Activated T-cell treated with anti-CD3 and anti-CD28 coated beads for 4 hours (primary cell): Measurements from ENCODE around the gene RBM19.
A peak's percentile ranks its signal among the peaks of the same experiment; 100 is the strongest.
"Not testable (repeated sequence)": the region's sequence is repeated elsewhere in the genome, so short reads cannot be mapped to it uniquely, and the experiment has no call there.

Experiments
- DNase-seq: peaks from one replicate; pipeline ENCODE4 v3.0.0-alpha.2; 2020

The RBM19 gene, protein sequence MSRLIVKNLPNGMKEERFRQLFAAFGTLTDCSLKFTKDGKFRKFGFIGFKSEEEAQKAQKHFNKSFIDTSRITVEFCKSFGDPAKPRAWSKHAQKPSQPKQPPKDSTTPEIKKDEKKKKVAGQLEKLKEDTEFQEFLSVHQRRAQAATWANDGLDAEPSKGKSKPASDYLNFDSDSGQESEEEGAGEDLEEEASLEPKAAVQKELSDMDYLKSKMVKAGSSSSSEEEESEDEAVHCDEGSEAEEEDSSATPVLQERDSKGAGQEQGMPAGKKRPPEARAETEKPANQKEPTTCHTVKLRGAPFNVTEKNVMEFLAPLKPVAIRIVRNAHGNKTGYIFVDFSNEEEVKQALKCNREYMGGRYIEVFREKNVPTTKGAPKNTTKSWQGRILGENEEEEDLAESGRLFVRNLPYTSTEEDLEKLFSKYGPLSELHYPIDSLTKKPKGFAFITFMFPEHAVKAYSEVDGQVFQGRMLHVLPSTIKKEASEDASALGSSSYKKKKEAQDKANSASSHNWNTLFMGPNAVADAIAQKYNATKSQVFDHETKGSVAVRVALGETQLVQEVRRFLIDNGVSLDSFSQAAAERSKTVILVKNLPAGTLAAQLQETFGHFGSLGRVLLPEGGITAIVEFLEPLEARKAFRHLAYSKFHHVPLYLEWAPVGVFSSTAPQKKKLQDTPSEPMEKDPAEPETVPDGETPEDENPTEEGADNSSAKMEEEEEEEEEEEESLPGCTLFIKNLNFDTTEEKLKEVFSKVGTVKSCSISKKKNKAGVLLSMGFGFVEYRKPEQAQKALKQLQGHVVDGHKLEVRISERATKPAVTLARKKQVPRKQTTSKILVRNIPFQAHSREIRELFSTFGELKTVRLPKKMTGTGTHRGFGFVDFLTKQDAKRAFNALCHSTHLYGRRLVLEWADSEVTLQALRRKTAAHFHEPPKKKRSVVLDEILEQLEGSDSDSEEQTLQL

DNA sequence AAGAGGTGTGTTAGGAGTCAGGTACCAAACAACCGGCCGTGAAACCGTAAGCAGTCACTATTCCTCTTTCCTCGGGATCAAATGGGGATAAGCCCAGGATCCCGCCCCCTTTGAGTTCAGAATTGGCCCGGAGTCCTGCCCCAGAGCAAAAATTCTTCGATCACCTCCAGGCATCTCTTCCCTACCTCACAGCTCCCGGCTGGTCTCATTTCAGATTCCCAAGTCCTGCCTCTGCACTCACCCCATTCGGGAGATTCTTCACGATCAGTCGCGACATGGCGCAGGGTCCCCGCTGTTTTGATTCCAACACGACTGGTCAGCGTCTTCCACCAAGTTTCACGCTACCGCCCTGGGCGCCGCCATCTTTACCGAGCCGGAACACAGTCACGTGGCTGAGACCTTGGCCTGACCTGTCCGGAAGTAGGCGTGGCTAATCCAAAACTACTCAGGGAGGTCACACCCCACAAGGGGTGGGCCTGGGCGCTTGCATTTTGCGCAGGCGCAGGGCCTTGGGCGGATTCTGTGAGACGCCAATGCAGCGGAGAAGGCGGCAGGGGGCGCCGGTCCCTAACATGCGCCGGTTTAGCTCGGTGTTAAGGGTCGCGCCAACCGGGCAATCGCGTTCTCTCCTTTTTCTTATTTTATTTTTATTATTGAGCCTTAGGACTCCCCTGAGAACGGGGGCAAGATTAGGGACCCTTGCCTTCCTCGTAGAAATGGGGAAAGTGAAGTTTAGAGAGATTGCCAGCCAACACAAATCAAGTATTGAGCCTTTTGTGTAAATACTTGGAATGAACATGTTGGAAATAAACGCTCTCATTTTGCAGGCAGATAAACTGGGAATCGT, at the start of gene RBM19:
Gene RBM19 (minus strand): TSS at position 375 of the 847 bp plus-strand sequence. CDS start 98 bp downstream, at position 277.
- DNase-seq = peak; percentile 97

DNA sequence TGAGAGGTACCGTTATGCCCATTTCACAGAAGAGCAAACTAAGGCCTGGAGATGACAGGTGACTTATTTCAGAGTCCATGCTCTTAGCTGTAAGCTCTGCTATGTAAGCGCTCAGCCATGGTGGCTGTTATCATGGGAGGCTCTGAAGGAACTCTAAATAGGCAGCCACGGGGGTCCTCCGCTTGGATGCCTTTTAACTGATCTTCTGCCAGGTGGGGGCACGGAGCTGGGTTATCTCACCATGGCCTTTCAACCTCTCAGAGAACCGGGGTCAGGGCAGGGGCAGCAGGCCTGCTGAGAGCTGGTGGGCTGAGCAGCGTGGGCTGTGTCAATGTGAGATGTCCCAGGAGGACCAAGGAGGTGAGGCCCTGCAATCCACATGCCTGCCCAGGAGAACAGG, 49.7 kb upstream of the RBM19 start:
- no peak for DNase-seq

DNA sequence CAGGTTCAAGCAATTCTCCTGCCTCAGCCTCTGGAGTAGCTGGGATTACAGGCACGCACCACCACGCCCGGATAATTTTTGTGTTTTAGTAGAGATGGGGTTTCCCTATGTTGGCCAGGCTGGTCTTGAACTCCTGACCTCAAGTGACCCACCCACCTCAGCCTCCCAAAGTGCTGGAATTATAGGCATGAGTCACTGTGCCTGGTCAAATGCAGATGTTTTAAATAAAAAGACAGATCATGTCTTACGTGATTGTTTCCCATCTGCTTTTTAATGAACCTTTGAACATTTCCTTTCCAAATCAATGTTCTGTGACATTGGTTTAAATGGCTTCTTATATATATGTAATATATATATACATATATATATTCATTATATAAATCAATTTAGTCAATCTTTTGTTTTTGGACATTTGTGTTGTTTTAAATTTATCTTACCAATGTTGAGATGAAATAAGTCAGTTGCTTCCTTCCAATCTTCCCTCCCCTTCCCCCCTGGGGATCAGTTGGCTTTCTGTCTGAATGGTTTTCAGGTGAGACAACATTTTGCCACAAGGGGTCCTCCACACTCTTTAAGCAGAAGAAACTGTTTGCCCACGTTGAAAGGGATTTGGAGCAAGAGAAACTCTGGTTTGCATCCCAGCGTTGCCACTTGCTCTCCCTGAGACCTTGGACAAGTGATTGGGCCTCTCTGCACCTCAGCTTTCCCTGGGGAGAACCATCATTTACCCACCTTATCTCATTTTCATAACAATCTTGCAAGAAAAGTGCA, 47.6 kb upstream of the RBM19 start:
- no peak for DNase-seq

DNA sequence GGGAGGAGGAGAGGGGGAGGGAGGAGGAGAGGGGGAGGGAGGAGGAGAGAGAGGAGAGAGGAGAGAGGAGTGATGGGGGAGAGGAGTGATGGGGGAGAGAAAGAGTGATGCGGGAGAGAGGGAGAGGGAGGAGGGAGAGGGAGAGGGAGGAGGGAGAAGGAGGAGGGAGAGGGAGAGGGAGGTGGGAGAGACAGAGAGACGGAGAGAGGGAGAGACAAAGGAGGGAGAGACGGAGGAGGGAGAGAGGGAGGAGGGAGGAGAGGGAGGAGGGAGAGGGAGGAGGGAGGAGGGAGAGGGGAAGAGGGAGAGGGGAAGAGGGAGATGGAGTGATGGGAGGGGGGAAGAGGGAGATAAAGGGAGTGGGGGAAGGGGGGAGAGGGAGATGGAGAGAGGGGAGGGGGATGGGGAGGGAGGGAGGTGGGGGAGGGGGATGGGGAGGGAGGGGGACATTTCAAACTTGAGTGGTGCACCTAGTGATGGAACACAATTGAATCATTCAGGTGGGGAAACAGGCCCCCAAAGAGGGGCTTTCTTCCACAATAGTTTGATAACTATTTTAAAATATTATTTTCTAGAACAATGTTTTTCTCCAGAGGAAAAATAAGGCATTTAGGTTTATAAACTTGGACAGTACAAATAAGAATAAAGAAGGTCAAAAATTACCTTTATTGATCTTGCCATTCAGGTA, 46.8 kb upstream of the RBM19 start:
- no peak for DNase-seq

DNA sequence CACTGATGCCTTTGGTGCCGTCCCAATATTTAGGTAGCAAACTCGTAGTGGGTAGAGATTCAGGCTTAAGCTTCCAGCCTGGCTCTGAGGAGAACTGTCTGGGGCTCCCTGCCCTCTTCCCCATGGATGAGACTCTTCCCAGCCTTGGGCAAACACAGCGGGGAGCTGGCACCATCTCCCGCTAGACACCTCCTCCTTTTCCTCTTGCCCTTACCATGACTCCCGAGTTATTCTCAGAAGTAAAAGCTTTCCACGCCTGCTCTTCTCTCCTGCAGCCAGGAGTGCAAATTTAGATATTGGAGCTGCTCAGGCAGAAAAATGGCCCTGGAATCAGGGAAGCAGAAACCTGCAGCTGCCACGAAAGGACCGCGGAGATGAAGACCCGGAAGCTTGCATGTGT, 45.6 kb upstream of the RBM19 start:
- DNase-seq = no peak

DNA sequence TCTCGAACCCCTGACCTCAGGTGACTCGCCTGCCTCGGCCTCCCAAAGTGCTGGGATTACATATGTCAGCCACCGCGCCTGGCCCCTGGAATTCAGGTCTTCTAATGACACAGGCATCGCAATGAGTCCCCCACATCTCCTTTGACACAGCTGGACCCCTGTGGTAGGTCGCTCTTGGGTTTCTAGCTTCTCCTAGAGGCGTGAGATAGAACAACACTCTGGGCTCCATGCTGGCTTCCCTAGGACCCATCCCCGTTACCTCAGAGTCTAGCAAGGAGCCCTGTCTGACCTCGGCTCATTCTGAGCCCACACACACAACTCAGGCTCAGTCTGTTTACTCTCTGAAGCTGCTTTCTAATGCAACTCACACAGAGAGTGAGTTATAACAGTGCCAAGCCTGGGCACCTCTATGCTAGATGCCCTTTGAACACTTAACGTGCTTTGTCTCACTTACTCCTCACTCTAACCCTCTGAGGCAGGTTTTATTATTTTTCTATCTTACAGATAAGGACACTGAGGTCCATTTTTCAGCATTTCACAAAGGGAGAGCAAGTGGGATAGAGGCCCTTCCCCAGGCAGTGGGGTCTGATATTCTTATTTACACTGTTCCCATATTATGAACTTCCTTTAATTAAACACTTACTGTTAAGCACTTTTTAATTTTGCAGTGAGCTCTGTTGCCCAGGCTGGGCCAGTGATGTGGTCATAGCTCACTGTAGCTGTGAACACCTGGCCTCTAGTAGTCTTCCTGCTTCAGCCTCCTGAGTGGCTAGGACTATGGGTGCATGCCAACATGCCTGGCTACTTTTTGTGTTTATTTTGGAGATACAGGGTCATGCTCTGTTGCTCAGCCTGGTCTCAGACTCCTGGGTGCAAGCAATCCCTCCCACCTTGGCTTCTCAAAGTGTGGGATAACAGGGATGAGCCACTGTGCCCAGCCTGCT, 40.6 kb upstream of the RBM19 start:
- no peak for DNase-seq

DNA sequence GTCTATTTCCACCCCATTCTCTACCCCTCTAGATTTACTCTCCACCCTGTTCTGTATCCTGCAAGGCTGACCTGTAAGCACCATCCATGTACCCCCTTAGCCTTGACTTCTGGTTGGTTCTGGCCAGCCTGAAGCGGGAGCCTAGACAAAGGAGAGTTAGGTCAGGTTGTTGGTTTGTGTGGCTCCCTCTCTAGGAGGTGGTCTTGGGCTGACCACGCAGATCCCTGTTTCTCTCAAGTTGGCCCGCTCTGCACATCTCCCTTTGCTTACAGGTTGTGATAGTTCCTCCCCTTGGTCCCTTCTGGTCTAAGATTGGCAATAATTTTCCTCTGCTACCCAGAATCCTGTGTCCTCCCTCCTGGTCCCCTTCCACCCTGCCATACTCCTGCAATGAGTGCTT, 38.3 kb upstream of the RBM19 start:
- no peak for DNase-seq

DNA sequence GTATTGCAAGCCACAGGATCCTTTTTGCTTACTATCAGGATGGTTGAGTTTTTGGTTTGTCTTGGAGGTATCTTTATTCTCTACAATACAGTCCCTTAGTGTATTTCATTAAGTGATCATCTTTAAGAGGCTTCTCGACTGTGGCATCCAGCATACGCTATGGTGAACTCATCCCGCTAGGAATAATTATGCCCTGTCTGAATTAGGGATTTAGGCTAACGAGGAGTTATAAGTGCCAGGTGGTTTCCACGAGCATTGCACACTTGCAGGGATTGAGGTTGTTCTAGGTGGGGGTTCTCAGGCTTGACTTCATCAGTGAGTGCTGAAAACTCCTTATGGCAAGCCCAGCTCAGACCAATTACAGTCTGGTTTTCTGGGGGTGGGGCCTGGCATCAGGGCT, 37.2 kb upstream of the RBM19 start:
- DNase-seq = no peak

DNA sequence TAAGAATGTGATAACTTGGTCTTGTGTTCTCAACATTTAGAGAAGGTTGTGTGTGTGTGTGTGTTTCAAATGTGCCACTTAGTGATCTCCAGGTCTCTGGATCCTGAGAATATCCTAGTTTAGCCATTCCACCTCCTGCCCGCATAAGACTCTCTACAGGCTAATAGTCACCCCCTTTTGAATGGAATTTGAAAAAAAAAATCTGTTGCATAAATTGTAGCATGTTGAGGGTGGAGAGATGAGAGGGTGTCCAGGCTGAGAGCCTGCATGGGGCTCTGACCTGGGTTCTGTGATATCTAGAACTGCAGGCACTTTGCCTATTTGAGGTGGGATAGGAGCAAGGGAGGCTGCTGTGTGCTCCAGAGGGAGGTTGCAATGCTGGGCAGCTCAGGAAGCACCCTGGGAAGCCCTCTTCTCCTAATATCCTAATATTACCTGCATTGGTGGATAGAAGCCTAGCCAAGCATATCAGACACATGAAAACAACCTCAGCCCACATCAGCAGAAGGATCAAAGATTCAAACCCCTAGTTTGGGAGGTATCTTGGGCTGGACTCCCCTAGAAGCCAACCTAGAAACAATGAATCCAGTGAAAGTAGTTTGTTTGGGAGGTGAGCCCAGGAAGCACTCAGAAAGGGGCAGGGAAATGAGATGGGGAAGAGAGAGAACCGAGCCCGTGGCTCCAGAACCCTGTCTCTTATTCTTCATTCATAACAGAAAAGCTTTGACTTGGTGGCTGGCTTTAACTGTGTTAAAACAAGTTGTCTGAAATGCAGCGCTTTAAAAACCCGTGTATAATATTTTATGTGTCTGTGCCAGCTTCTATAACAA, 35.6 kb upstream of the RBM19 start:
- DNase-seq = no peak

DNA sequence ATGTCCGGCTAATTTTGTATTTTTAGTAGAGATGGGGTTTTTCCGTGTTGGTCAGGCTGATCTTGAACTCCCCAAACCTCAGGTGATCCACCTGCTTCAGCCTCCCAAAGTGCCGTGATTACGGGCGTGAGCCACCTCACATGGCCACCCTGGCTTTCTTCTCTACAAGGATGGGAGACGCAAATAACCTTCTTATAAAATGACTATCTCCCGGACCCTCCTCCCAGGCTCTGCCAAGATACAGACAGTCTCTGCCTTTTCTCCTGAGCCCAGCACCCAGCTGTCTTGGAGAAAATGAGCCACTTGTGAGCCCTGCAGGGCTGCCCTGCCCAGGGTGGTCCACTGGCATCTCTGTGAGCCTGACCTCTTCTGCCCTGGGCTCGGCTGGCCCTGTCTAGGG, 34.7 kb upstream of the RBM19 start:
- DNase-seq = no peak

DNA sequence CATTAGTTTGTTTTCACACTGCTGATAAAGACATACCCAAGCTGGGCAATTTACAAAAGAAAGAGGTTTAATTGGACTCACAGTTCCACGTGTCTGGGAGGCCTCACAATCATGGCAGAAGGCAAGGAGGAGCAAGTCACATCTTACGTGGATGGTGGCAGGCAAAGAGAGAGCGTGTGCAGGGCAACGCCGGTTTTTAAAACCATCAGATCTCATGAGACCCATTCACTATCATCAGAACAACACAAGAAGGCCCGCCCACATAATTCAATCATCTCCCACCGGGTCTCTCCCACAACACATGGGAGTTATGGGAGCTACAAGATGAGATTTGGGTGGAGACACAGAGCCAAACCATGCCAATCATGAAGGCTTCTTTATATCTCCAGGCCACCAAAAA, 34.1 kb upstream of the RBM19 start:
- not testable (repeated sequence) for DNase-seq

DNA sequence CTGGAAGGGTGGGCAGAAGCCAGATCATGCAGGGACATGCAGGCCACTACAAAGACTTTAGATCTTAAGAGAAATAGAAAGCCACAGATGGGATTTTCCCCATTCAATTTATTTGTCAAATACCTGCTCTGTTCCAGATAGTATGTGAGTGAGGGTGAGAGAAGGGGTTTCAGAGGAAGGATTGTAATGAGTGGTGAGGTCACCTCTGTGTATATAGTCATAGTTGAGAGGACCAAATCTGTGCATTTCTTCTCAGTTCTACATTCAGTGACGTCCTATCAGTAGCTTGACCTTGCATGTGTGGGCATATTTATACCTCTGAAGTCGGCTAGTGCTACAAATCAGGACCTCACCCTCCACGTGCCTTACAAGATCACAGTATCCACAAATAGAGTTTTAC, 31.2 kb upstream of the RBM19 start:
- DNase-seq = no peak

DNA sequence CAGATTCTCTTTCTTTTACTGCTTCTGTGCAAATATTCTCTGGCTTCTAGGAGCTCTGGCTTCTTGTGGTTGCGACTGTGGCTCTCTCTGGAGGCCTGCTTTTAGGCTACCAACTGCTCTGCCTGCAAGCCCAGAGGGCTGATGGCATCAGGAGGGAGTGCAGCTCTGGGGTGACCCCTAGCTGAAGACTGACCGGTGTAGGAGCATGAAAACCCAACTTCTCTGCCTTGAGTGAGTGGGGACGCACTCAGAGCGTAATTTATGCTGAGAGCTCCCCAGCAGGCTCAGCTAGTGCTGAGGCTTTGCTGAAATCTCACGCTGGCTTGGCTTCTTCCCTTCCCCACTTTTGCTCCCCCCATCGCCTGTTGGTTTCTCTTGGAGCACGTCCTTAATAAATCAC, 29.9 kb upstream of the RBM19 start:
- no peak for DNase-seq

DNA sequence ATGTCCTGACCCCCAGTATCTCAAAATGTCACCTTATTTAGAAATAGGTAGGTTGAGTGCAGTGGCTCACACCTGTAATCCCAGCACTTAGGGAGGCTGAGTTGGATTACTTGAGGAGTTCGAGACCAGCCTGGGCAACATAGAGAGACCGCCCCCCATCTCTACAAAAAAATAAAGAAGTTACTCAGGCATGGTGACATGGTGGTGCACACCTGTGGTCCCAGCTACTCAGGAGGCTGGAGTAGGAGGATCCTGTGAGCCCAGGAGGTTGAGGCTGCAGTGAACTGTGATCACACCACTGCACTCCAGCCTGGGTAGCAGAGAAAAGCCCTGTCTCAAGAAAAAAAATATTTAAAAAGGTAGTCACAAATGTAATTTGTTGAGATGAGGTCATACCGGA, 27.9 kb upstream of the RBM19 start:
- DNase-seq = no peak

DNA sequence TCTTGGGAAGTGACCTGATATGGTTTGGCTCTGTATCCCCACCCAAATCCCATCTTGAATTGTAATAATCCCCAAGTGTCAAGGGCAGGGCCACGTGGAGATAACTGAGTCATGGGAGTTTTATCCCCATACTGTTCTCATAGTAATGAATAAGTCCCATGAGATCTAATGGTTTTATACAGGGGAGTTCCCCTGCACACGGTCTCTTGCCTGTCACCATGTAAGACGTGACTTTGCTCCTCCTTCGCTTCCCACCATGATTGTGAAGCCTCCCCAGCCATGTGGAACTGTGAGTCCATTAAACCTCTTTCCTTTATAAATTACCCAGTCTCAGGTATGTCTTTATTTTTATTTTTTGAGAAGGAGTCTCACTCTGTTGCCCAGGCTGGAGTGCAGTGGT, 26.6 kb upstream of the RBM19 start:
- DNase-seq = not testable (repeated sequence)

DNA sequence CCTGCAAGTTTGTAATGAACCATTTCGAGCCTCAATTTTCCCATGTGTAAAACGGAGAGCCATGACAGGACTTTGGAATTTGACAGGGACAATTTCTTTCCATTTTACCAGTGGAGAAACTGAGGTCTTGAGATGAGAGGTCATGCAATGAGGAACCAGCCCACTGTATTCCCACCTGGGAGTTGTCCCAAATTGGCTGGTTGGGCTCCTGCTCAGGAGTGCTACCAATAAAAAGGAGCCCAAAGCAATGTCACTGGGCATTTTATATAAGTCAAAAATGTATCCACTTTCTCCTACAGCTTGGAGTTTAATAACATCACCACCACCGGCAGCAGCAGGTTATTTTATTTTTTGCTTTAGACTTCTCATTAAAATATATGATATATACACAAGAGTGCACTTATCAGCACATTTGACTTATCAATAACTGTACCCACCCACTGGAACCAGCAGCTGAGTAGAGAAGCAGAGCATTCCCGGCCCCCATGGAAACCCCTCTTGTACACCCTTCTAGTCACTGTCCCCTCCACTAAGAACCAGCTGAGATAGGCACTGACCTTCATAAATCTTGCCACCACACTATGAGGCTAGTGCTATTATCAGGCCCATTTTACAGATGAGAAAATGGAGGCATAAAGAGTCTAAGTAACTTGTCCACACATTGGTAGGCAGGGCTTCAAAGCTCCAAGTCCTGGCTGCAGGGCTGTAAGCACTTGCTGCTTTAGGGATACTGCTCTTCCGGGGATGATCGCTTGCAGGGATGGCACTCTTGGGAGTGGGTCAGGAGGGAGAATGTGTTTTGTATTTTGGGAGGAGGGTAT, 25.3 kb upstream of the RBM19 start:
- no peak for DNase-seq

DNA sequence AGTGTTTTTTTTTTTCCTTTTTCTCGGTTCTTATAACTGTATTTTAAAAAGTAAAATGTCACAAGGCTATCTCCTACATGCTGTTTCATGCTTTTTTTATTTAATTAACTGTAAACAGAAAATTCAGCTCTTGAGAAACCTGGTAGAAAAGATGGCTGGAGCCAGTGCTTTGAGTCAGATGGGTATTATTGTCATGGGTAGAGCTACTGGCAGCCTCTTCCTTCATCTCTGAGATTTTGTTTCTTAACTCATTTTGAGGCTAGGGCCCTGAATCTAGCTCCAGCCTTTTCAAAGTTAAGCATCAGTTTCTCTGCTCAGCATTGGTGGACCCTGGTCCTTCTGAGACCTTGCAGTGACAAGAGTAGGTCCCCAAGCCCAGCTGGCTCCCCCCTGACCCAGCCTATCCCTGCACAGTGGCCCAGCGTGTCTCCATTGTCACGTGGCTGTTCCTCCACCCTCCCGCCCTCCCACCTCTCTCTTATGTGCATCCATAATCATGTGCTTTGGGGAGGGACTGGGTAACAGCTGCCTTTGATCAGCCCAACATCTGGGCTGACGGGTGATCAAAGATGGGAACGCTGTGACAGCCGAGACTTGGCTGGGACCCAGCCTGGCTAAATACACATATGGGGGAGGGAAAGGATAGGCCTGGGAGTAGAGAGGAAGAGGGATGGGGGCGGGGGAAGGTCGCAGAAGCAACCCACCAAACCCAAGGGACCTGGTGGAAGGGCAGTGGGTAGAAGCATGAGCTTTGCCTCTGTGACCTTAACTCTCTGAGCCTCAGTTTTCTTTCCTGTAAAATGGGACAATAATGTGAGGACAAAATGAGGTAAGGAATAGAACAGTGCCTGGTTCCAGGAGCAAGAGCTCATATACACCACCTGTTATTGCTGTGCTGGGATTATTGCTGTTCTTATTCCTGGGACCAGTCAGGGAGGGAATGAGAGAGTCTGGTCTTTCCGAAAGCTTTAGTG, 24.4 kb upstream of the RBM19 start:
- no peak for DNase-seq
